Aorta (tissue), 5 donors: Measurements from ENCODE around the gene RP9. TPM values are rescaled to one million over a fixed set of nuclear protein-coding genes. Genes with fewer than 3 reads are reported as not detected.

Source experiments
- ATAC-seq: fragments of 200-7000 bp; cut with Tn5 transposase; one replicate; pipeline ENCODE4 v1.9.1; 2022; ENCODE audit warnings: moderate library complexity; ENCODE audit not compliant: low FRiP score
- DNase-seq, 2 donors: peaks; one replicate each; pipeline ENCODE4 v3.0.0-alpha.2; 2020
- H3K27ac ChIP-seq, 2 donors: one replicate each; pipeline ENCODE4 v1.5.1; 2013; ENCODE audit warnings: low read length in 2 of 2, mild to moderate bottlenecking in 2 of 2, moderate library complexity in 2 of 2, control low read depth in 1 of 2, inconsistent platforms in 1 of 2, low read depth in 1 of 2
- H3K27me3 ChIP-seq, 2 donors: one replicate each; pipeline ENCODE4 v1.6.1; 2013; ENCODE audit warnings: control low read depth in 1 of 2, low read length in 1 of 2, mild to moderate bottlenecking in 1 of 2, moderate library complexity in 1 of 2; ENCODE audit not compliant: insufficient read depth in 2 of 2, control insufficient read depth in 1 of 2
- H3K36me3 ChIP-seq, 2 donors: one replicate each; pipeline ENCODE4 v1.6.1; 2013; ENCODE audit warnings: control low read depth in 1 of 2, low read length in 1 of 2, mild to moderate bottlenecking in 1 of 2; ENCODE audit not compliant: insufficient read depth in 2 of 2, control insufficient read depth in 1 of 2
- H3K4me1 ChIP-seq, 2 donors: one replicate each; pipeline ENCODE4 v1.6.1; 2013; ENCODE audit warnings: low read length in 2 of 2, control low read depth in 1 of 2, mild to moderate bottlenecking in 1 of 2, moderate library complexity in 1 of 2; ENCODE audit not compliant: insufficient read depth in 2 of 2, control insufficient read depth in 1 of 2
- H3K4me3 ChIP-seq, 2 donors: one replicate each; pipeline ENCODE4 v1.5.1; 2013; ENCODE audit warnings: low read length in 2 of 2, control low read depth in 1 of 2, mild to moderate bottlenecking in 1 of 2
- H3K9me3 ChIP-seq: one replicate; pipeline ENCODE4 v1.6.1; 2013; ENCODE audit warnings: mild to moderate bottlenecking, low read length; ENCODE audit not compliant: control insufficient read depth
- WGBS, 2 donors: extraction: QIAGEN DNeasy Blood & Tissue Kit; methylation state at CpG; one replicate each; pipeline ENCODE4 v1.1.7; 2013; 5-methylcytosine and 5-hydroxymethylcytosine counted together
- intact Hi-C, 2 donors: fragments of 100-400 bp; cut with DNase I; formaldehyde crosslinking; loops; one replicate each; pipeline versions ENCODE4 v1.14.2 to v1.15.0; 2022
- long read RNA-seq, 2 donors: library from polyadenylated mRNA; unstranded; transcript quantifications; one replicate each; pipeline ENCODE4 v2.0.0, GENCODE V29; 2020 to 2021
- polyA plus RNA-seq, 2 donors: library from polyadenylated mRNA; stranded (reverse); fragments of 200-250 nt; gene quantifications; one replicate each; pipeline ENCODE4 v1.2.3, GENCODE V29; 2013
- total RNA-seq, 2 donors: library from RNA; stranded (reverse); fragmentation: NEBNext Ultra II Directional; extraction: Animal tissue kit (Norgen Biotek cat#: 25700); gene quantifications; one replicate each; pipeline ENCODE4 v1.2.1, GENCODE V29; 2021
- donor health status: healthy with polysubstance abuse.
- donor health status: Bipolar disorder and iron deficiency.
- donor health status: DM: no; HTN: no; CAD: no.
- donor health status: DM: no; HTN: no; CAD: no.
- donor health status: DM: yes; HTN: yes; CAD: no.

RP9 gene
- total RNA-seq (10 to 100 TPM in 1 of 2 donors, 1 to 10 TPM in 1; 9.4 to 13.8 TPM), polyA plus RNA-seq (10 to 100 TPM in 1 of 2 donors, 1 to 10 TPM in 1; 4.5 to 27.6 TPM)
- long read RNA-seq, donor 1, partial matches to known transcripts = 0 of 6 reads
- long read RNA-seq, donor 1, other reads (novel, unspliced or antisense) = 3 of 6 reads
- long read RNA-seq, donor 2, transcript RP9-201 (6 exons, 1,121 nt) = major isoform, 7 of 9 reads
- long read RNA-seq, donor 2, partial matches to known transcripts = 0 of 9 reads
- long read RNA-seq, donor 2, other reads (novel, unspliced or antisense) = 2 of 9 reads

DNA sequence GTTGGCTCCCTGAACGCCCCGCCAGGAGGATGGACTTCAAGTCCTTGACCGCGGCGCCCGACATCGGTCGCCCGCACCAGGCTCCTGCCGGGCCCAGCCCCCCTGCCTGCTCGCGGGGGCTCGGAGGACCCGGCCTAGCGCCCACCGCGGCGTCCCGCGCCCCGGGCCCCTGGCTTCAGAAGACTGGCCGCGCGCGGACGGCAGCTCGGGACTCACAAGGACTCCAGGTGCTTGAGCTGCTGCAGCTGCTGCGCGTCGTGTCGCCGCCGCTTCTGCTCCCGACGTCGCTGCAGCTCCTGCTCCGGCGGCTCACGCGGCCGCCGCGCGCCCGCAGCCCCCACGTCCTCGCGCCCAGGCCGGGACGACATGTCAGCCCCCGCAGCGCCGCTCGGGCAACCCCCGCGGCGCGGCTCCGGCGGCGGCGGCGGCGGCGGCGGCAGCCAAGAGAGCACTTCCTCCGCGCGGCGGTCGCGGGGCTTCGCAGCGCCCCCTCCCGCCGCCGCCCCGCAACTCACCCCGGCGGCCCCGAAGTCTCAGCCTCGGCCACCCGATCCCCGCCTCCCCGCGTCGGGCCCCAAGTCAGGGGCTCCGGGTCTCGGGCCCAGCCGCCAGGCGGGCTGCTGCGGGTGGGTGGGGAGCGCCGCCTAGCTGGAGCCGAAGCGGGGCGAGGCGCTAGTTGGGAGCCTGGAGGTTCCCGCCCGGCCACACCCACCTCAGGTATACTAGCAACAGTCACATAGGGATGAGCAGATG is at the start of gene RP9:
Gene RP9 (minus strand): TSS at position 400 of the 753 bp plus-strand sequence. CDS start 32 bp downstream, at position 368.
- H3K36me3 ChIP-seq = no peaks in the 10 kb centered on the region
- DNase-seq = peak; percentile 76 to 88
- H3K4me3 ChIP-seq = peak within 1 kb of the TSS; percentile 87 to 93
- H3K4me1 ChIP-seq = peaks cover 5% of the 10 kb centered on the region in 2 donors
- peak; percentile 93 for ATAC-seq
- WGBS, 2 donors = 0% methylated on average over 50 to 100 of the region's 100 CpGs
- peak within 1 kb of the TSS in 1 of 2 donors; percentile 64 for H3K27ac ChIP-seq
- intact Hi-C loops = loop anchor here in 1 of 2 donors (5.0 kb wide), 1 partner anchor 47 kb away; the partner anchor contains the start of gene NT5C3A
- no peaks in the 10 kb centered on the region for H3K9me3 ChIP-seq
- H3K27me3 ChIP-seq = no peaks in the 10 kb centered on the region

DNA sequence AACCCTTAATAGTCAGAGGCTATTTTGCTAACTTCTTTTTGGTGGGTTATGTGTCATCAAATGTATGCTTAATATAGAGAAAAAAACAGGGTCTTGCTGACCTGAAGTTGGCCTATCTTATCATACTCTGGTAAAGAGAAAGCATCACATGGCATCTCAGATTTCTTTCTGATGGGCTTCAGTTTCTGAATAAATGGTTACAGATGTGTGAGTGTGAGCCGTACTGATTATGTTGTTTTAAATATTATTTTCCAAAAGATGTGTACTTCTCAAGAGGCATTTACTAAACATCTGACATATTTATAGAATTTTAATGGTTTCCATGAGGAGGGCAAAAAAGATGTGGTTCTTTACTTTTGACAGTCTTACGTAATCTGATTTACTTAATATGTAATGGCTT is 48.6 kb upstream of the RP9 start:
- DNase-seq (no peak), ATAC-seq (no peak)
- WGBS, 2 donors = 49 to 61% methylated on average over 2 of the region's 2 CpGs
- H3K4me1 ChIP-seq = no peaks in the 10 kb centered on the region
- intact Hi-C loops = no loop called here
- no peak overlapping the region for H3K27ac ChIP-seq
- no peaks in the 10 kb centered on the region for H3K9me3 ChIP-seq
- H3K4me3 ChIP-seq = no peak overlapping the region
- no peaks in the 10 kb centered on the region for H3K27me3 ChIP-seq
- H3K36me3 ChIP-seq = no peaks in the 10 kb centered on the region

- 10 to 14% methylated on average over 1 of the region's 1 CpG for WGBS, 2 donors
Observed at GRCh38 chr7:33157311-33157710, 48.1 kb upstream of the RP9 start.

GRCh38 chr7:33156441-33156840 is 47.2 kb upstream of the RP9 start:
- no peak for ATAC-seq
- Histone ChIP-seq H3K4me1 (no peaks in the 10 kb centered on the region), H3K36me3 (no peaks in the 10 kb centered on the region), H3K27me3 (no peaks in the 10 kb centered on the region), H3K4me3 (no peak overlapping the region), H3K27ac (no peak overlapping the region), H3K9me3 (no peaks in the 10 kb centered on the region)
- WGBS, 2 donors = 96 to 99% methylated on average over 2 of the region's 2 CpGs
- no peak for DNase-seq
- intact Hi-C loops = no loop called here

More at GRCh38 chr7:33157311-33157710, 48.1 kb upstream of the RP9 start:
- no peak overlapping the region for H3K27ac ChIP-seq
- intact Hi-C loops = no loop called here
- H3K36me3 ChIP-seq = no peaks in the 10 kb centered on the region
- no peaks in the 10 kb centered on the region for H3K9me3 ChIP-seq
- ATAC-seq (no peak), DNase-seq (no peak)
- no peaks in the 10 kb centered on the region for H3K4me1 ChIP-seq
- H3K4me3 ChIP-seq = no peak overlapping the region
- H3K27me3 ChIP-seq = no peaks in the 10 kb centered on the region

DNA sequence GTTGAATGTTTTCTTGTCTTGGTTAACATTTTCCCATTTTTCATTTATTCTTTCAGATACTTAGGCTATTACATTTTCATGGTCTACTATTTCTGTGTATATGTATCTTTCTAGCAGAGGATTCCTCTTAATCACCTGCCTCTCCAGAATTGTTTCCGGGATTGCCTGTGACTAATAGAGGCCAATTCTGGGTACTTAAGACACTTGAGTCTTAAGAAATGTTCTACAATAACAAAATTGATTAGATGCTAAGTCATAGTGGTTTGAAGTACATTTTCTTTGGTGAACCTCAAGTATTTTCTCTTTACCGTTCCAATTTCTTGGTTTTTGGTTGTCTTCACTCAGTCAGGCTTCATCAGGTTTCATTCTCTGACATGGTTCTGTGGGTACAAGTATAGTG is 46.6 kb upstream of the RP9 start:
- H3K27ac ChIP-seq = no peak overlapping the region
- H3K36me3 ChIP-seq = no peaks in the 10 kb centered on the region
- H3K4me1 ChIP-seq = no peaks in the 10 kb centered on the region
- WGBS, 2 donors = 71 to 97% methylated on average over 2 of the region's 2 CpGs
- no peaks in the 10 kb centered on the region for H3K9me3 ChIP-seq
- no peak overlapping the region for H3K4me3 ChIP-seq
- ATAC-seq (no peak), DNase-seq (no peak)
- intact Hi-C loops = no loop called here
- H3K27me3 ChIP-seq = no peaks in the 10 kb centered on the region

- DNase-seq (no peak), ATAC-seq (no peak)
- no peaks in the 10 kb centered on the region for H3K36me3 ChIP-seq
- no peak overlapping the region for H3K4me3 ChIP-seq
- H3K27ac ChIP-seq = no peak overlapping the region
- intact Hi-C loops = no loop called here
- no peaks in the 10 kb centered on the region for H3K9me3 ChIP-seq
- 80 to 89% methylated on average over 3 of the region's 3 CpGs for WGBS, 2 donors
- no peaks in the 10 kb centered on the region for H3K27me3 ChIP-seq
- no peaks in the 10 kb centered on the region for H3K4me1 ChIP-seq
Observed at GRCh38 chr7:33152087-33152486, 42.9 kb upstream of the RP9 start.

DNA sequence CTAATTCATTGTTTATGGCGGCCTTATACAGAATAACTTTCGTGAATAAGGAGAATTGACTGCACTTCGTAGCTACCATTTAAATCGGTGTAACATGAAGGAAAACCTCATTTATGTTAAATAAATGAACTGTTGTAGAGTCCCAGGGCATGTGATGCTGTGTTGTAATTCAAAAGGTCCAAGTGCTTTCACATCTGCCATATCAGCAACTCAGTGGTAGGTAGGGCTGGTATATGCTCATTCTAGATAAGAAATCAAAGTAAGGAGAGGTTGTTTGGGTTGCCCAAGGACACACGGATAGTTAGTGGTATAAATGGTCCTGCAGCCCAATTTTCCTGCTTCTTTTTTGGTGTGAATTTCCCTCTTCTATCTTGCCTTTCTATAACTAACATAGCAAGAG is 36.0 kb upstream of the RP9 start:
- WGBS, 2 donors = 93 to 94% methylated on average over 5 of the region's 5 CpGs
- peaks cover 0 to 4% of the 10 kb centered on the region in 2 donors for H3K4me1 ChIP-seq
- H3K27me3 ChIP-seq = no peaks in the 10 kb centered on the region
- intact Hi-C loops = no loop called here
- H3K27ac ChIP-seq = no peak overlapping the region
- ATAC-seq (no peak), DNase-seq (no peak)
- H3K36me3 ChIP-seq = no peaks in the 10 kb centered on the region
- H3K9me3 ChIP-seq = no peaks in the 10 kb centered on the region
- no peak overlapping the region for H3K4me3 ChIP-seq

- intact Hi-C loops = no loop called here
- Histone ChIP-seq H3K4me1 (peaks cover 0 to 4% of the 10 kb centered on the region in 2 donors), H3K27me3 (no peaks in the 10 kb centered on the region), H3K27ac (no peak overlapping the region), H3K9me3 (no peaks in the 10 kb centered on the region), H3K36me3 (no peaks in the 10 kb centered on the region), H3K4me3 (no peak overlapping the region)
- DNase-seq (no peak), ATAC-seq (no peak)
- 85 to 86% methylated on average over 4 of the region's 4 CpGs for WGBS, 2 donors
Observed at GRCh38 chr7:33143996-33144718, 35.0 kb upstream of the RP9 start.
